Measurements from ENCODE around the gene ABCA9.

Gene ABCA9

DNA sequence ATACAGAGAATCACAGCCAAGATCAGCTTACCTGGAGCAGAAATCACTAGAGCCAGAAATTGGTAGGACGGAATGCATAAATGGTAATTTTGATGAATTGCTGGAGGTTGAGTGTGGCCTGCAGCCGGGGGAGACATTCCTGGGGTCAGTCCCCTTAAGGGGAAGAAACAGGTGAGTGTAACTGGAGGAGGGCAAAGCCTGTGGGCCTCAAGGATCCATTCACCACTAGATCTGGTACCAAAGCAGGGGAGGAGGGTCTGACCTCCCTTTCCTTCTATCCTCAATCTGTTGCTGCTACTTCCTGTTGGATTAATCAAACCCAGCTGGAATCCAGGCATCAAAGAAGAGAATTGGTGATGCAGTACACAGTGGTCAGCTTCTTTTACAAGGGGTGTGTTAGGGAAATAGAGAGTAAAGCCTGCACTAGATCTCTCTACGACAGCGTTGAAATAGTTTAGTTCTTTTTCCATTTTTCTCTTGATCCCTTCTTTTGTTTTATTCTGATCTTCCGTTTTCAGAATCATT, 8.6 kb upstream of the ABCA9 start:
- DNase-seq (ENCODE audit: low read depth in 1 of 2, low spot score in 1 of 2) = no peak

DNA sequence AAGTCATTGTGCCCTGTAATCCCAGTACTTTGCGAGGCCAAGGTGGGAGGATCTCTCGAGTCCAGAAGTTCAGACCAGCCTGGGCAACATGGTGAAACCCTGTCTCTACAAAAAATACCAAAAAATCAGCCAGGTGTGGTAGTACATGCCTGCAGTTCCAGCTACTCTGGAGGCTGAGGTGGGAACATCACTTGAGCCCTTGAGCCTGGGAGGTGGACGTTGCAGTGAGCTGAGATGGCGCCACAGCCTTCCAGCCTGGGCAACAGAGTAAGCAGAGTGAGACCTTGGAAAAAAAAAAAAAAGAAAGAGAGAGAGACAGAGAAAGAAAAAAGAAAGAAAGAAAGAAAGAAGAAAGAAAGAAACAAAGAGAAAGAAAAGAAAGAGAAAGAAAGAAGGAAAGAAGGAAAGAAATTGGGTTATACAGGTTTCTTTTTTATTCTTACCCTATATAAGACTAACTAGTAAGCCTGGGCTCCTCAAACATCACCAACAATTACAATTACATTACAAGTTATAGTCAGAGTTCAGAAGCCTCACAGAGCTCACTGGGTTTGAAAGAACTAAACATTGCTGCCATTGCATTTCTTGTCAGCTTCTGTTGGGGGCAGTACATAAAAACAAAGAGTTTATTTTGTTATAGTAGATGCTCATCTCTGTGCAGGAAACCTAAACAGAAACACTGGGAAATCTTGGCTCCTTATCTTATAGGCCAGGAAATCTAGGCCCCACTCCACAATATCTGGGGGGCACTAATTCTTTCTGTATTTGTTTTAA, 6.7 kb upstream of the ABCA9 start:
- no peak for DNase-seq (ENCODE audit: low read depth in 1 of 2, low spot score in 1 of 2)

DNA sequence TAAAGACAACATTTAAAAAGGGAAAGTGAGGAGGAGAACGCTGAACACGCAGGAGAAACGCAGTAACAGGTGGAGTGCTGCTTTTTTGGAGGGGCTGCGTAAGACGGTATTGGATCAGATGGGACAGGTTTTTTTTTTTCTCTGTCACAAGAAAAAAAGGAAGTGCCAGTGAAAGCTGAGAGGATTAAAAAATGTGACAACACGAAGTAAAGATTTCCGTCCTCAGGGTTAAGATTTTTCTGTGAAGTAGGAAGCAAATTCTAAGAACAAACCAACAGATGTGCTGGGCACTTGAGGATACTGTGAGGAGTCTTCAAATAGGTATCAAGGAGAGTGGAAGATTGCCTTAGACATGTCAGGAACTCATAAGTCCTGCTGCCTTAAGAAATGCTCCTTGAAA, 5.8 kb upstream of the ABCA9 start:
- no peak for DNase-seq (ENCODE audit: low read depth in 1 of 2, low spot score in 1 of 2)

DNA sequence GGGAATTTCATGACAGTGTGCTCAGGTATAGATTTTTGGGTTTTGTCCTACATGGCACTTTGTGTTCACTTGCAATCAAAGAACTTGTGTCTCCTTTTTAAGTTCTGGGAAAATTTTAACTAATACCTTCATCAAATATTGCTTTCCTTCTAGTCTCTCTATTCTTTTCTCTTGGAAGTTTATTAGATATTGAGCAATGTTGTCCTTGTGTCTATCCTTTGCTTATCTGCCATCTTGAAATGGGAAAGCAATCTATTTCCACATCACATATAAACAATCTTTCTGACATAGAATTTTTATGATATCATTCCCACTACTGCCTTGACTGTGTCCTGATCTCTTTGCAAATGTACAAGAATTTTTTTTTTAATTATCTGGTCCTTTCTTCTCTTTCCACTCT, 4.4 kb upstream of the ABCA9 start:
- DNase-seq (ENCODE audit: low read depth in 1 of 2, low spot score in 1 of 2) = no peak

DNA sequence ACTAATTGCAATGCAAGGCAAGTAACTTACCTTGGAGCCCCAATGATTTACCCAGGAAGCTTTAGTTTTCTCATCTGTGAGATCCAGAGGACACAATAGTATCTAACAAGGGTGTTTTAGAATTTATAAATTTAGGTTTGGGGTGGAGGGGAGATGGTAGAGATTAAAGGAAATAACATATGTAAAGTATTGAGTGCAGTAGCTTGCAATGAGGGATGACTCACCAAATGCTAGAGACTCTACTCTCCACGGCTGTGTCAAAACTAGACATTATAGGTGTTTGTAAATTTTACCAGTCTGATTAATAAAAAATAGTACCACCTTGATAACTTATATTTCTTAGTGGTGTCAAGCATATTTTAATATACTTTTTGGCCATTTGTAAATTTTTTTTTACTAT, 3.7 kb upstream of the ABCA9 start:
- no peak for DNase-seq (ENCODE audit: low read depth in 1 of 2, low spot score in 1 of 2)

DNA sequence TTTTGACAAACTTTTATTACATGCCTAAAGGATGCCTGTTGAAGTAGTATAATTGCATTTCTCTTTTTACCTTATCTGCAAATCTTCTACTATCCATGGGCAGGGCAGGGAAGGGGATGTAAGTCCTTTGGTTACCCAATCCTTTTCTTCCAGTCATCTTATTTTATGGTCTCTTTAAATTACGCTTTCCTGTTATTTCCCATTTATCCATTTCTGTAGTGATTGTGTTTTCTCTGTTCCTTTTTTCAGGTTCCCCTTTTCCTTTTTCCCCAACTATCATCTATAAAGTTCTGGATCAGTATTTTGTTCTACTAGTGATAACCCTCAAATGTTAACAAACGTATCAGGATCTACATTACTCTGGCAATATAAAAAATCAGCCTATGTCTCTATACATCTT, 3.3 kb upstream of the ABCA9 start:
- DNase-seq (ENCODE audit: low read depth in 1 of 2, low spot score in 1 of 2) = no peak

DNA sequence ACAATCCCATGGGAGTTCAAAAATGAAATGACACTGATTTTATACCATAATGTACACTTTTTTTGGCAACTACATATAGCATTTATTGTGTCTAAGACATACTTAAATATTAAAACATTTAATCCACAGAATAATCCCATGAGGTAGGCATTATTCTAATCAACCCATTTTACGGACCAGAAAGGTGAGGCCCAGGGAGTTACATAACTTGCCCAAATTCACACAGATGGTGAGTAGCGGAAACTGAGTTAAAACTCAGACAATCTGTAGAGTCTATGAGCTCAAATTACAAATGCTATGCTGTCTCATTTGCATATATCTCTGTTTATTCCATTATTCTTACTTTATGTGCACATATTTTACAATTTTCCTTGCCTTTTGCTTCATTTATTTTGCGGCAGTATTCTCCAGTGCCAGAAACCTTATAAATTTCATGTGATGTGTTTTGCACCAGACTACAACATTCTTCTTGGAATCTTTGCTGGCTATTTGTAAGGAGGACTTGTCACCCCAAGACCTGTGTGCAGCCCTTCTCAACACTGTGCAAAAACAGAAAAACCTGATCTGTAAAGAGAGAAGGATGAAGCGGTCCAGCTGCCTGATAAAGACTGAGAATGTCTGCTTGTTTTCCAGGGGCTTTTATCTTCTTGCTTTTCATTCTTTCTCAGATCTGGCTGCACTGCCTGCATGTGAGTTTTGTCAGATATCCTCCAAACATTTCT, 2.3 kb upstream of the ABCA9 start:
- DNase-seq (ENCODE audit: low read depth in 1 of 2, low spot score in 1 of 2) = no peak

DNA sequence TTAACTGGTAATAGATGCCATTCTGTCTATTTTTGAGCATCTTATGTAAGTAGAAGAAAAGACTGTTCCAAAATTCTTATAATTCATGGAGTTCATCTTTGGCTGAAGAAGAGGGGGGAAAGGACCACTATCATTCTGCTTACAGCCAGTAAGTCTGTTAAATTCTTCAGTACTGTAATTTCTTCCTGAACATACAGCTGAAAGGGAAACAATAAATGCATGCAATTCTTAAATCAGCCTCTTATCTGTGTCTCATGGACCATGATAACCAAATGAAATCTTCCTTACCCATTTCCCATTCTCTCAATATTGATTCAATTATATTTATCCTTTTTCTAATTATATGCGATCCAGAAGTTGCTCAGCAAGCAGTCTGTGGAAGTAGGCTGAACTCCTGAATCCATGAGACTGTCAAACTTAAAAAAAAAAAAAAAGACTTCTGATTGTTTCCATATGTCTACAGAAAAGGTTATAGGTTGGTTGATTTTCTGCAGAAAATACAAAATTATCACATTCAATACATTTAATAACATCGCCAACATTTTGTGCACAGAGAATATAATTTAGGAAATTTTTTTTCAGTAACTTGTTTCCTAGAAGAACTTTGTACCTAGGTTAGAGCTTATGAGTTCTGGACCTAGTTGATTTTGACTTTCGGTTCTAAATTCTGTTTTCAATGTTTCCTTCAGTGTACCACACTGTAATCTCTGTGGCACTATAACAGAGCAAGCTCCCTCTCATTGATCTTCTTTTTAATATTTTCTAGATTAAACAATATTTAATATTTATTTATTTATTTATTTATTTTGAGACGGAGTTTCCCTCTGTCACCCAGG, 1.2 kb upstream of the ABCA9 start:
- no peak for DNase-seq (ENCODE audit: low read depth in 1 of 2, low spot score in 1 of 2)

DNA sequence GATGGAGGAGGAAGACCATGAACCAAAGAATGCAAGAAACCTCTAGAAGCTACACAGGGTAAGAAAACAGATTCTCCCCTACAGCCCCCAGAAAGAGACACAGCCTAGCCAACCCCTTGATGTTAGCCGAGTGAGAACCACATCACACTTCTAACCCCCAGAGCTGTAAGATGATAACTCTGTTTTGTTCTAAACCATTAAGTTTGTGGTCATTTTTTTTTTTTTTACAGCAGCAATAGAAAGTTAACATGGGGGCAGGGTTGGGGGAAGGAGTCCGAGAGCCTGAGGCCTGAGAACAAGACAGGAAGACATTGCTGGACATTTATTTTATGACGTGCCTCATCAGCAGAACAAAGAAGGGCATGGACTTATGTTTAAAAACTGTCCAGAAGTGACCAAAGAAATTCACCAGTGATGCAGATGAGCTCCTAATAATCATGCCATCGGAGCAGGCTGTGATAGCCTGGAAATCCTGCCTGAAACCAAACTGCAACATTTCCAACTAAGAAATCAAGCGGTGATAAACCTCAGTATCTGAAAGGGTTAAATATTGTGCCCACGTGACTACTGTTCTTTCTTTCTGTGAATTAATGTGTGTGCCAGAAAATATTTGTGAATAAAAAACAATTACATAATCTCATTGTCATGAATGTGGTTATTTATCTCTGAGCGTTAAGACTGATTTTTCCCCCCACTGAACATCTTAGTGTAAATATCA, 1.1 kb downstream of the ABCA9 start:
- DNase-seq (ENCODE audit: low read depth in 1 of 2, low spot score in 1 of 2) = no peak

DNA sequence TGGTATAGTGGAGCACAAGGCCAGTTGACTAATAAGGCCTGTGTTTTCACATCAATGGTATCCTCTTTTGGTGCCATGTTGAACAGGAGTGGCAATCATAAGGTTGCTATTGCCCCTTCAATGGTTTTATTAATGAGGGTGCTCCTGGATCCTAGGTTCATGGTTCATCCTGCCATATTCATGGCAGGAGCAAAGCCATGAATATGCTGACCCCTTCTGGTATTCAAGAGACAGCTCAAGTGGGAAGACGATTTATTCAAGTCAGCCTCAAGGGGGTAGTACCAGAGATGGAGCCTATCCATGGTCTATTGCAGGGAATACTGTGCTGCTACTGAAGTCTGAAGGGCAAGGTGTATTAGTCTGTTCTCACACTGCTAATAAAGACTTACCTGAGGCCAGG, 2.6 kb downstream of the ABCA9 start:
- DNase-seq (ENCODE audit: low read depth in 1 of 2, low spot score in 1 of 2) = no peak

DNA sequence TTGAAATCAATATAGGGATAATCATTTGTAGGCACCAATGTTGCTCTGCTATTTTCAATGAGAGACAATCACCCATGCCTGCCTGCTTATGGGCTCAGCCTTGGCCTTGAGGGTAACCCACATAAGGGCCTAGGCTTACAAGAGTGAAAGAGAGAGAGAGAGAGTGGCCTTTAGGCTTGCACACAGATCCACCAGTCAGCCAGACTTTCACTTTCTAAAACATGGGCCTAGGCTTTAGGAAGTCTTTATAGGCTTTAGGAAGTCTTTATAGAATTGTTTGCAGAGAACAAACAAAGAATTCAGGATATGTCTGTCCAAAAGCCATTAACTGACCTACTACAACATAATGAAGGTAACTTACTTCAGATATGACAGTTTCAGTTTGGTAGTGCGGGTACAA, 3.4 kb downstream of the ABCA9 start:
- no peak for DNase-seq (ENCODE audit: low read depth in 1 of 2, low spot score in 1 of 2)

DNA sequence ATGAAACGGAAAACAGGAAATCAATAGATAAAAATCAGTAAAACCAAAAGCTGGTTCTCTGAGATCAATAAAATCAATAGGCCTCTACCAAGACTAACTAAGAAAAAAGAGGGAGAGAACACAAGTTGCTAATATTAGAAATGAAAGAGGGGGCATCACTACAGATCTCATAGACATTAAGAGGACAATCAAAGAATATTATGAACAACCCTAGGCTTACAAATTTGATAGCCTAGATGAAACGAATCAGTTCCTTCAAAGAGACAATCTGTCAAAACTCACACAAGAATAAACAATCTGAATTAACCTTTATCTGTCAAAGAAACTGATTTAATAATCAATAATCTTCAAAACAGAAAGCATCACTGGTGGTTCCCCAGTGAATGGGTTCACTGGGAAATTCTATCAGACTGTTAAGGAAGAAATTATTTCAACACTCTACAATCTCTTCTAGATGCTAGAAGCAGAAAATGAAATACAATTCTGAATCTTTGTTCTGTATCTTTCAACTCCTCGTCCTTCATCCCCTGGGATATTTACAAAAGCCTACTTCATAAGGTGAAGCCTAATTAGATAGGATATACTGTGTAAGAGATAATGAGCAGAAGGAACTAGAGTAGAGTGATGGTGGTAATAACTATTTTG, 4.4 kb downstream of the ABCA9 start:
- DNase-seq (ENCODE audit: low read depth in 1 of 2, low spot score in 1 of 2) = no peak

DNA sequence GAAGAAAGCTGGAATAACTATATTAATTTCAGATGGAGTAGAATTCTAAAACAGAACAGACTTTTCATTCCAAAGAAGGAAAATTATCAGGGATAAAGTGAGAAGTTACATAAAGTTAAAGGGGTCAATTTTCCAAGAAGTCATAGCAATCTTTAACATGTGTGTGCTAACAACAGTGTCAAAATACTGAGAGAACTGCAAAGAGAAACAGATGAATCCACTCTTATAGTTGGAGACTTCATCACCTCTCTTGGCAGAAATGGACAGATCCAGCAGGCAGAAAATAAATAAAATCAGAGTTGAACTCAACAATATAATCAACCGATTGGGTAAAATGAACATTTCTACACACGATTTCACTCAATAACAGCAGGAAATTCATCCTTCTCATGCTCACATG, 5.4 kb downstream of the ABCA9 start:
- DNase-seq (ENCODE audit: low read depth in 1 of 2, low spot score in 1 of 2) = no peak

DNA sequence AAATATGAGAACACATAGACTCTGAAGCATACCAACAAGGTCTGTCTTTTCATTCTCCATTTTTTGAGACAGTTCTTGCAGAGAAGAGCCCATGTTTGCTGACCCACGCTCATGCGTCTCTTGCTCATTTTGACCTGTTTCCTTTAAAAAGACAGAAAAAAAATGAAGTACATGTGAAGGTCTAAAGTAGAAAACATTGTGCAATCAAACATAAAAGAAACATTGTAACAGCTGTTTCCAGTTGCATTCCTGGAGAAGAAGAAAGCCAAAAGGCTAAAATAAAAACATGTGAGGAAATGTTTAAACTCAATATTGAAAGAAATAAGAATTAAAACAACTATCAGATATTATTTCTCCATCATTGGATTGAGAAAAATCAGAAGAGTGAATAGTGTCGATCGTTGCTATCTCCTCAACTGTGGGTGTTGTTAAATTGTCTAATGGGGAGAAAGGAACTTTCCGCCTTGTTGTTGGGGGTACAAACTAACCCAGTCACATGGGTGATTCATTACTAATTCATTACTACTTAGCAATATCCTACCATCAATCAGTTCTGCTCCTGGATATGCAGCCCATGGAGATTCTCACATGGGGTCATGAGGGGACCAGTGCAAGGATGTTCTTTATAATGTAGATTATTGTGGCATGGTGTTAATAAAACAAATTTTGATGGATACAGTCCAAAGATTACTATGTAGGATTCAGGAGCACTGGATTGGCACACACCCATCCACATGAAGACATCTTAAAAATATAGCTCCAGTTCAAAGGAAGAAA, 9.5 kb downstream of the ABCA9 start:
- DNase-seq (ENCODE audit: low read depth in 1 of 2, low spot score in 1 of 2) = no peak

DNA sequence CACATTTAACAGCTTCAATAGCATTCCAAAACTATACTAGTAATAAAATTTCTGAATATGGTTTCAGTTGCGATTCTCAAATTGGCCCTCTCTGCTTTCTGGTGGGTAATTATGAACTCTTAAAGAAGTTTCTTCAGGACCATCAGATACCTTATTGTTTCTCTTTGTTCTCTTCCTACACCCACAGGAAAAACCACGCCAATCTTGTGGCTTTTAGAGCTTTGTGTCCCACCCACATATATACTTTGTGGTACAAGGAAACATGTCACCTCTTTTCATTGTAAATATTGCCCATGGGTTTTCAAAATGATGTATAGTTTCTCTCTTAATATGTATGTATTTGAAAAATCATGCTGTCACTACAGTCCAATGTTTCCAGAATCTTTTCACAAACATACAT, 12.1 kb downstream of the ABCA9 start:
- DNase-seq (ENCODE audit: low read depth in 1 of 2, low spot score in 1 of 2) = no peak

DNA sequence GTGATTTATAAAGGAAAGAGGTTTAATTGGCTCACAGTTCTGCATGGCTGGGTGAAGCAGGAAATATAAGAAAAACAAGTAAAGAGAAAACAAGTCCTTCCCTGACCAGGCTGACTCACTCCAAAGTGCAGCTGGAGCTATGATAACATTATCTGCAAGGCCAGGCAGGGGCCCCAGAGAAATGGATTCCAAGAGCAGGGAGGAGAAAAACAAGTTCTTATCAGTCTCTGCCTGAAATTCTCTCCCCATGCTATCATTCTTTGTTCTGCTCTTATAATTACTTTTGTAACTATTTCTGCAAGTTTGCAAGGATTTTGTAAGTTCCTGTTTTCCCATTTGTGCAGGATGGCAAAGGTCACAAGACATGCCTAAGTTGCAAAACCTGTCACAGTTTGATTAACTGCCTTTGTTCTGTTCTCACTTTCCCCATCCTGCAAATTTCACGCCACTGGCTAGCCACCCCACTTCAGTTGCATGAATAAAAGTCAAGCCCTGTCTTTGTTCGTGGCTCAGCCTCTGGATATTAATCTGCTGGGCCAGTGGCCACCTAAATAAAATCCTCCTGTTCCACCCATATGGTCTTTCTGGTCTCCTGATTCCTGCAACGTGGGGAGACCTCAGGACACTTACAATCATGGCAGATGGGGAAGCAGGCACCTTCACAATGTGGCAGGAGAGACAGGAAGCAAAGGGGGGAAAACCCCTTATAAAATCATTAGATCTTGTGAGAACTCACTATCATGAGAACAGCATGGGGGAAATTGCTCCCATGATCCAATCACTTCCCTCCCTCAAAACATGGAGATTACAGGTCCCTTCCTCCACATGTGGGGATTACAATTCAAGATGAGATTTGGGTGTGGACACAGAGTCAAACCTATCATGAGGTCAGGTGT, 13.1 kb downstream of the ABCA9 start:
- DNase-seq (ENCODE audit: low read depth in 1 of 2, low spot score in 1 of 2) = no peak

DNA sequence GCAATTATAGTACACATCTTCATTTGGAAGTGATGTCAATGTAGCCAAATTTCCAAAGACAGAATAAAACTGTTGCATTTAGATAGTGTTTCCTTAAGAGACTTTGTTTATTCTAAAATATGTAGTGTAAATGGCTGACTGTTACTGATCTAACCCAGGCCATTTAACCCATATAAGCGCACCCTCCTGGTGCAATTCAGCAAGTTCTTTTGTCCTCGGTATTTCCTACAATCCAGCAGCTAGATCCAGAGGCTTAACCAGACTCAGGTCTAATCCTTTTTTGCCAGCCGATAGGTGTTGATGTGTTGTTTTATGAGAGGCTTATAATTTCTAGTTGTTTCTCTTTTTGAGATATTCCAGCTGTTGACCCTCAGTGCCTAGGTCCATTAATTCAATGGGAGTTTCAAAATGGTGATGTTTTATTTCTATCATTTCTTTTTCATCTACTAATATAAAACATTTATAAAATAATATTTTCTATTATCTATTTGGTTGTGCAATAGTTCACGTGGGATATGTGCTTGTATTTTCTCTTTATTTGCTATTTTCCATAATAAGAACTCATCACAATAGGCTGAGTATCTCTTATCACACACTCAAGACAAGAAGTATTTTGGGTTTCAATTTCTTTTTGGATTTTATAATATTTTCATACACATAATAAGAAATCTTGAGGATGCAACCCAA, 14.5 kb downstream of the ABCA9 start:
- DNase-seq (ENCODE audit: low read depth in 1 of 2, low spot score in 1 of 2) = no peak

DNA sequence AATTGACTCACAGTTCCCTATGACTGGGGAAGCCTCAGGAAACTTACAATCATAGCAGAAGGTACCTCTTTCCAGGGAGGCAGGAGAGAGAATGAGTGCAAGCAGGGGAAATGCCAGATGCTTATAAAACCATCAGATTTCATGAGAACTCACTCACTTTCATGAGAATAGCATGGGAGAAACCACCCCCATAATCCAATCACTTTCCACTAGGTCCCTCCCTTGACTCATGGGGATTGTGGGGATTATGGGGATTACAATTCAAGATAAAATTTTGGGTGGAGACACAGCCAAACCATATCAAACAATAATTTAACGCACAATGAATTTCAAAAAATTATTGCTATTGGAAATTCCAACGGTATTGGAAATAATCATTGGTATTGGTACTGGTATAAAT, 15.1 kb downstream of the ABCA9 start:
- no peak for DNase-seq (ENCODE audit: low read depth in 1 of 2, low spot score in 1 of 2)
